CD4-positive, CD25-positive, alpha-beta regulatory T cell (primary cell): ENCODE data around the gene MTG1. TPM values are rescaled to one million over a fixed set of nuclear protein-coding genes. Genes with fewer than 3 reads are reported as not detected.
"Not testable (repeated sequence)": the region's sequence is repeated elsewhere in the genome, so short reads cannot be mapped to it uniquely, and the experiment has no call there.

Experiments used
- ATAC-seq, 2 donors: fragments of 150-1000 bp; cut with Tn5 transposase; one replicate each; pipeline ENCODE4 v1.10.0; 2021; ENCODE audit warnings: low read depth in 2 of 2, moderate number of reproducible peaks in 2 of 2, moderate library complexity in 1 of 2
- DNase-seq, 3 donors: peaks; one replicate each; pipeline versions ENCODE4 v3.0.0 to v3.0.0-alpha.2; 2012 to 2022; ENCODE audit warnings: mixed read lengths in 1 of 3
- H3K27ac ChIP-seq: one replicate; pipeline ENCODE4 v1.7.0; 2013; ENCODE audit warnings: mild to moderate bottlenecking, low read length; ENCODE audit not compliant: insufficient read depth, poor library complexity, severe bottlenecking
- H3K27me3 ChIP-seq: one replicate; pipeline ENCODE4 v1.7.0; 2013; ENCODE audit warnings: low read length; ENCODE audit not compliant: control insufficient read depth, insufficient read depth
- H3K36me3 ChIP-seq: one replicate; pipeline ENCODE4 v1.7.0; 2013; ENCODE audit warnings: mild to moderate bottlenecking, low read length, moderate library complexity; ENCODE audit not compliant: control insufficient read depth, insufficient read depth
- H3K4me1 ChIP-seq: 2 replicates; pipeline ENCODE4 v1.7.0; 2013; ENCODE audit warnings: mild to moderate bottlenecking, low read length; ENCODE audit not compliant: insufficient read depth, control insufficient read depth, poor library complexity, severe bottlenecking
- H3K4me3 ChIP-seq: one replicate; pipeline ENCODE4 v1.7.0; 2013; ENCODE audit warnings: low read depth, mild to moderate bottlenecking, low read length, moderate library complexity
- H3K9me3 ChIP-seq, 2 experiments: 1 replicate in 1 of 2; 2 replicates in 1 of 2; pipeline ENCODE4 v1.7.0; 2013; ENCODE audit warnings: low read length in 2 of 2, mild to moderate bottlenecking in 1 of 2, moderate library complexity in 1 of 2; ENCODE audit not compliant: control insufficient read depth in 2 of 2
- H3K27ac Mint-ChIP-seq, 3 donors: one replicate each; pipeline ENCODE4 v1.8.0; 2020 to 2022; ENCODE audit warnings: mild to moderate bottlenecking in 3 of 3, mixed read lengths in 3 of 3, moderate library complexity in 2 of 3
- H3K27me3 Mint-ChIP-seq: one replicate; pipeline ENCODE4 v1.8.0; 2022; ENCODE audit warnings: mild to moderate bottlenecking, mixed read lengths
- H3K36me3 Mint-ChIP-seq: one replicate; pipeline ENCODE4 v1.8.0; 2020; ENCODE audit warnings: mixed read lengths
- H3K4me1 Mint-ChIP-seq, 4 donors: one replicate each; pipeline ENCODE4 v1.8.0; 2020 to 2022; ENCODE audit warnings: mixed read lengths in 4 of 4, mild to moderate bottlenecking in 1 of 4
- H3K4me3 Mint-ChIP-seq, 4 donors: one replicate each; pipeline ENCODE4 v1.8.0; 2020 to 2022; ENCODE audit warnings: mild to moderate bottlenecking in 4 of 4, mixed read lengths in 4 of 4, moderate library complexity in 3 of 4
- H3K9me3 Mint-ChIP-seq, 7 donors: one replicate each; pipeline ENCODE4 v1.8.0; 2020 to 2022; ENCODE audit warnings: mixed read lengths in 7 of 7, mild to moderate bottlenecking in 3 of 7, moderate library complexity in 2 of 7
- polyA plus RNA-seq, 4 donors: library from polyadenylated mRNA; unstranded; fragments of 300-500 nt; fragmentation: Illumina TruSeq; gene quantifications; one replicate each; pipeline ENCODE4 v1.2.3, GENCODE V29; 2021
- total RNA-seq: library from RNA; stranded (reverse); gene quantifications from one replicate; pipeline ENCODE4 v1.2.3, GENCODE V29; 2022

The MTG1 gene
- total and polyA plus RNA-seq, 5 donors from 2014 or later = 36.7 to 60.8 (median 37.6) TPM

GRCh38 chr10:133368153-133368552 is 25.8 kb upstream of the MTG1 start:
- Histone ChIP-seq H3K36me3 (peaks cover 30% of the 10 kb centered on the region), H3K4me3 (no peak overlapping the region), H3K4me1 (peaks cover 8% of the 10 kb centered on the region), H3K9me3 (no peaks in the 10 kb centered on the region), H3K27me3 (no peaks in the 10 kb centered on the region), H3K27ac (no peak overlapping the region)
- ATAC-seq (no peak), DNase-seq (no peak)
- Mint-ChIP-seq H3K27ac (no peak overlapping the region), H3K4me3 (peak overlapping the region in 1 of 4 donors; percentile 65), H3K4me1 (peaks cover 0 to 6% (median 0%) of the 10 kb centered on the region in 4 donors), H3K27me3 (no peaks in the 10 kb centered on the region), H3K36me3 (peaks cover 17% of the 10 kb centered on the region), H3K9me3 (no peaks in the 10 kb centered on the region)

- Histone ChIP-seq H3K27ac (no peak overlapping the region), H3K36me3 (peaks cover 30% of the 10 kb centered on the region), H3K27me3 (no peaks in the 10 kb centered on the region), H3K4me3 (no peak overlapping the region), H3K9me3 (no peaks in the 10 kb centered on the region), H3K4me1 (peaks cover 14% of the 10 kb centered on the region)
- Mint-ChIP-seq H3K9me3 (no peaks in the 10 kb centered on the region), H3K4me1 (peaks cover 0 to 9% (median 4%) of the 10 kb centered on the region in 4 donors), H3K27ac (no peak overlapping the region), H3K27me3 (no peaks in the 10 kb centered on the region), H3K4me3 (peak overlapping the region; percentile 13 to 57 (median 38)), H3K36me3 (peaks cover 9% of the 10 kb centered on the region)
- no peak for DNase-seq
- no peak for ATAC-seq
Measured at GRCh38 chr10:133370030-133370786, 23.7 kb upstream of the MTG1 start.

- no peaks in the 10 kb centered on the region for H3K27me3 ChIP-seq
- Mint-ChIP-seq H3K36me3 (peaks cover 9% of the 10 kb centered on the region), H3K4me1 (peaks cover 0 to 9% (median 4%) of the 10 kb centered on the region in 4 donors), H3K9me3 (no peaks in the 10 kb centered on the region), H3K4me3 (peak overlapping the region in 3 of 4 donors; percentile 80 to 85 (median 83)), H3K27ac (no peak overlapping the region), H3K27me3 (no peaks in the 10 kb centered on the region)
- peaks cover 14% of the 10 kb centered on the region for H3K4me1 ChIP-seq
- no peak overlapping the region for H3K4me3 ChIP-seq
- H3K9me3 ChIP-seq = no peaks in the 10 kb centered on the region
- no peak overlapping the region for H3K27ac ChIP-seq
- peaks cover 22% of the 10 kb centered on the region for H3K36me3 ChIP-seq
- no peak for ATAC-seq
- no peak for DNase-seq
Measured at GRCh38 chr10:133372507-133372906, 21.4 kb upstream of the MTG1 start.

GRCh38 chr10:133373174-133374090 is 20.5 kb upstream of the MTG1 start, which contains the start of gene ECHS1:
Gene ECHS1 (minus strand): TSS chr10:133373354. CDS start chr10:133373333, 21 bp downstream.
- DNase-seq (peak; percentile 91 to 92 (median 92)), ATAC-seq (peak; percentile 99)
- H3K27me3 ChIP-seq = no peaks in the 10 kb centered on the region
- Mint-ChIP-seq H3K4me3 (peak within 1 kb of the TSS; percentile 80 to 89 (median 86)), H3K9me3 (no peaks in the 10 kb centered on the region), H3K27ac (peak within 1 kb of the TSS in 1 of 3 donors; percentile 63), H3K36me3 (peaks cover 6% of the 10 kb centered on the region), H3K27me3 (no peaks in the 10 kb centered on the region), H3K4me1 (peaks cover 0 to 9% (median 4%) of the 10 kb centered on the region in 4 donors)
- H3K4me1 ChIP-seq = peaks cover 21% of the 10 kb centered on the region
- peaks cover 17% of the 10 kb centered on the region for H3K36me3 ChIP-seq
- H3K9me3 ChIP-seq = no peaks in the 10 kb centered on the region
- peak within 1 kb of the TSS; percentile 66 for H3K4me3 ChIP-seq
- peak within 1 kb of the TSS; percentile 66 for H3K27ac ChIP-seq

- Histone ChIP-seq H3K9me3 (no peaks in the 10 kb centered on the region), H3K36me3 (no peaks in the 10 kb centered on the region), H3K27ac (no peak overlapping the region), H3K27me3 (no peaks in the 10 kb centered on the region), H3K4me1 (peaks cover 28% of the 10 kb centered on the region), H3K4me3 (no peak overlapping the region)
- no peak for ATAC-seq
- DNase-seq = no peak
- no peaks in the 10 kb centered on the region for H3K36me3 Mint-ChIP-seq
- peaks cover 0 to 1% (median 0%) of the 10 kb centered on the region in 7 donors for H3K9me3 Mint-ChIP-seq
- H3K27me3 Mint-ChIP-seq = no peaks in the 10 kb centered on the region
- H3K27ac Mint-ChIP-seq = peak overlapping the region in 1 of 3 donors; percentile 57
- peak overlapping the region; percentile 38 to 89 (median 78) for H3K4me3 Mint-ChIP-seq
- peaks cover 0 to 11% (median 4%) of the 10 kb centered on the region in 4 donors for H3K4me1 Mint-ChIP-seq
Measured at GRCh38 chr10:133375357-133376115, 18.4 kb upstream of the MTG1 start.

- H3K4me1 ChIP-seq = peaks cover 28% of the 10 kb centered on the region
- H3K4me3 ChIP-seq, H3K36me3 ChIP-seq, ATAC-seq, H3K27me3 ChIP-seq, H3K27ac ChIP-seq, H3K9me3 Mint-ChIP-seq, H3K36me3 Mint-ChIP-seq, H3K9me3 ChIP-seq, DNase-seq, H3K27me3 Mint-ChIP-seq: not testable (repeated sequence)
- peaks cover 4 to 17% (median 4%) of the 10 kb centered on the region in 4 donors for H3K4me1 Mint-ChIP-seq
- peak overlapping the region in 1 of 3 donors; percentile 54 for H3K27ac Mint-ChIP-seq
- peak overlapping the region; percentile 75 to 87 (median 82) for H3K4me3 Mint-ChIP-seq
Measured at GRCh38 chr10:133376183-133376582, 17.8 kb upstream of the MTG1 start.
